Neutrophil (primary cell): ENCODE measurements around the gene ERGIC1.
"Not testable (repeated sequence)": the region's sequence is repeated elsewhere in the genome, so short reads cannot be mapped to it uniquely, and the experiment has no call there.

Experiments
- H3K27ac ChIP-seq: fragments of 200-600 bp; sonication (generic); 2 replicates; pipeline ENCODE4 v1.5.1; 2016; ENCODE audit warnings: mild to moderate bottlenecking, moderate library complexity
- H3K27me3 ChIP-seq: fragments of 200-600 bp; sonication (generic); 2 replicates; pipeline ENCODE4 v1.6.0; 2016; ENCODE audit warnings: mild to moderate bottlenecking
- H3K36me3 ChIP-seq: fragments of 200-600 bp; sonication (generic); 2 replicates; pipeline ENCODE4 v1.5.1; 2017
- H3K4me1 ChIP-seq, 2 experiments: fragments of 200-600 bp in 1 of 2; sonication (generic) in 1 of 2; 1 replicate in 1 of 2; 2 replicates in 1 of 2; pipeline versions ENCODE4 v1.5.1 to v1.6.1; 2013 to 2016; ENCODE audit warnings: low read depth in 1 of 2, low read length in 1 of 2, mild to moderate bottlenecking in 1 of 2, moderate library complexity in 1 of 2; ENCODE audit not compliant: control insufficient read depth in 1 of 2, insufficient read depth in 1 of 2
- H3K4me3 ChIP-seq, 2 experiments: fragments of 200-600 bp in 1 of 2; sonication (generic) in 1 of 2; 1 replicate in 1 of 2; 2 replicates in 1 of 2; pipeline ENCODE4 v1.5.1; 2013 to 2016; ENCODE audit warnings: low read depth in 1 of 2, low read length in 1 of 2, mild to moderate bottlenecking in 1 of 2, moderate library complexity in 1 of 2
- H3K9me3 ChIP-seq: fragments of 200-600 bp; sonication (generic); 2 replicates; pipeline ENCODE4 v1.5.1; 2016
- CTCF ChIP-seq: fragments of 200-600 bp; sonication (generic); IDR thresholded peaks from 2 replicates; pipeline ENCODE4 v1.5.1; 2016; ENCODE audit warnings: antibody characterized with exemption

Gene ERGIC1

DNA sequence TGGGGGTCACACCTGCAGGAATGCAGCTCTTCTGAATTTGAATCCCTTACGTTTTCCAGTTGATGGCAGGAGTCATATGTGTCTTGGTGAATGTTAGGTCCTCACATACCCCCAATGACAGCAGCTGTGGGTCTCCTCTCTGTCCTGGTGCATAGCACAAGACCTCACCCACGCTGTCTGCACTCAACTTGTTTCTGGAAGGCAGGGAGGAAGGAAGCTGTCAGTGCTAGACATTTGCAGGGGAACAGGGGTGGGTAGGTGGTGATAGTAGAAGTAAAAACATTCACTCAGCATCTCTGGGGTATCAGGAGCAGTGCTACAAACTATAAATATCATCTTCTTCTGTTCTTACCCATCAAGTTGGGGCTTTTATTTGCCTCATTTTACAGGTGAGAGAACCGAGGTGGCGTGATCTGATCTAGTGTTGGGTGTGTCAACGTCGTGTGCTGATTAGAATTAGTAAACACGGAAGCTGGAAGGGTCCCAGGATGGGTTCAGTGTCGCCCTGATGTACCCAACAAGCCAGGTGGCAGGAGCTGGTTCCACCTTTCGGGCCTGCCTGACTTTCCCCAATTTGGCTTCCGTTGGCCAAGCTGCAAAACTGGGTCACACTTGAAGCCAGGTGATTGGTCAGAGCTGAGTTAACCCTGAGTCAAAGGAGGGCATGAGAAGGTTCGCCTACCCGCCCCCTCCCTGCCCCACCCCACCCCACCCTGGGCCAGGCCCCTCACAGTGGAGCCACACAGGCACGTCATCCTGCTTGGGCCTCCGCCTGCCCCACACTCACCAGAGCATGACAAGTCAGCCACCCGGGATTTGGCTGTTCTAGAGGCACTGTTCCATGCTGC, 15.8 kb downstream of the ERGIC1 start:
- Histone ChIP-seq H3K27ac (peak overlapping the region; percentile 38), H3K4me1 (peaks cover 18 to 24% of the 10 kb centered on the region in 2 experiments), H3K36me3 (no peaks in the 10 kb centered on the region), H3K4me3 (no peak overlapping the region), H3K9me3 (no peaks in the 10 kb centered on the region), H3K27me3 (no peaks in the 10 kb centered on the region)
- no peak for TF ChIP-seq CTCF

GRCh38 chr5:172850454-172850797, 16.4 kb downstream of the ERGIC1 start:
- peaks cover 18 to 19% of the 10 kb centered on the region in 2 experiments for H3K4me1 ChIP-seq
- no peak for TF ChIP-seq CTCF
- H3K4me3 ChIP-seq: no peak overlapping the region
- H3K9me3 ChIP-seq: no peaks in the 10 kb centered on the region
- H3K27ac ChIP-seq: no peak overlapping the region
- H3K36me3 ChIP-seq: no peaks in the 10 kb centered on the region
- no peaks in the 10 kb centered on the region for H3K27me3 ChIP-seq

DNA sequence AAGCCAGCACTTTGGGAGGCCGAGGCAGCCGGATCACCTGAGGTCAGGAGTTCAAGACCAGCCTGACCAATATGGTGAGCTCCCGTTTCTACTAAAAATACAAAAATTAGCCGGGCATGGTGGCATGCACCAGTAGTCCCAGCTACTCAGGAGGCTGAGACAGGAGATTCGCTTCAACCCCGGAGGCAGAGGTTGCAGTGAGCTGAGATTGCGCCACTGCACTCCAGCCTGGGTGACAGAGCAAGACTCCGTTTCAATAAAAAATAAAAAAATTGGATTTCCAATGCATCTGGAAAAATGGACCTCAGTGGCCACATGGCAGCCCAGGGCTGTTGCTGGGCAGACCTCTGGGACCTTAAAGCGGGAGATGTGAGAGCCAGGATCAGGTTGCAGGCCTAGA, 17.2 kb downstream of the ERGIC1 start:
- H3K27me3 ChIP-seq, H3K27ac ChIP-seq, H3K36me3 ChIP-seq, H3K9me3 ChIP-seq, H3K4me3 ChIP-seq: not testable (repeated sequence)
- H3K4me1 ChIP-seq: peaks cover 18% of the 10 kb centered on the region in 2 experiments

- peaks cover 18% of the 10 kb centered on the region in 2 experiments for H3K4me1 ChIP-seq
- no peak overlapping the region for H3K4me3 ChIP-seq
- H3K27me3 ChIP-seq: no peaks in the 10 kb centered on the region
- H3K36me3 ChIP-seq: no peaks in the 10 kb centered on the region
- peak overlapping the region; percentile 52 for H3K27ac ChIP-seq
- no peak for TF ChIP-seq CTCF
- no peaks in the 10 kb centered on the region for H3K9me3 ChIP-seq
Measured at GRCh38 chr5:172852490-172853354, 18.7 kb downstream of the ERGIC1 start.

GRCh38 chr5:172853355-172853975, 19.4 kb downstream of the ERGIC1 start:
- Histone ChIP-seq H3K36me3 (no peaks in the 10 kb centered on the region), H3K4me3 (no peak overlapping the region), H3K27me3 (no peaks in the 10 kb centered on the region), H3K9me3 (no peaks in the 10 kb centered on the region), H3K27ac (peak overlapping the region; percentile 52), H3K4me1 (peaks cover 18% of the 10 kb centered on the region in 2 experiments)
- TF ChIP-seq CTCF: no peak
